ENCODE measurements around the gene ARHGEF28. TPM values are rescaled to one million over a fixed set of nuclear protein-coding genes. Genes with fewer than 3 reads are reported as not detected.

Gene ARHGEF28
- polyA plus RNA-seq, 1 donor from 2014 or later: not detected

GRCh38 chr5:73631500-73631899 is 5.5 kb downstream of the ARHGEF28 start:
- Histone ChIP-seq H3K9me3 (ENCODE audit: low read length) (no peaks in the 10 kb centered on the region), H3K27ac (ENCODE audit: low read length) (no peak overlapping the region), H3K9ac (ENCODE audit: low read length) (no peak overlapping the region), H3K4me2 (ENCODE audit: low read length) (no peak overlapping the region), H3K9me2 (ENCODE audit: insufficient read depth, low read length) (no peaks in the 10 kb centered on the region), H3K27me3 (ENCODE audit: insufficient read depth, low read depth, low read length) (peaks cover 14% of the 10 kb centered on the region), H3F3A (ENCODE audit: insufficient read depth, low read length, poor library complexity, severe bottlenecking) (no peaks in the 10 kb centered on the region), H4K20me1 (ENCODE audit: insufficient read depth) (no peaks in the 10 kb centered on the region), H3K4me3 (ENCODE audit: low read length) (no peak overlapping the region), H2AFZ (ENCODE audit: low read depth, low read length) (no peak overlapping the region), H3K79me2 (replicated peaks; ENCODE audit: insufficient read depth, low read length) (no peaks in the 10 kb centered on the region), H3K36me3 (ENCODE audit: insufficient read depth, low read length) (no peaks in the 10 kb centered on the region)
- no peak for TF ChIP-seq SMC3 (conservative IDR thresholded peaks at IDR 0.05; ENCODE audit: poor library complexity)
- no peak for TF ChIP-seq TAF1 (IDR thresholded peaks at IDR 0.05; ENCODE audit: low read depth)
- TF ChIP-seq RAD21 (conservative IDR thresholded peaks at IDR 0.05): no peak
- no peak for TF ChIP-seq POLR2AphosphoS5 (IDR thresholded peaks at IDR 0.05)
- no peak for TF ChIP-seq REST (IDR thresholded peaks at IDR 0.05; ENCODE audit: borderline replicate concordance)
- no peak for TF ChIP-seq MXI1 (conservative IDR thresholded peaks at IDR 0.05; ENCODE audit: poor library complexity, severe bottlenecking)
- no peak for TF ChIP-seq EZH2 (IDR thresholded peaks at IDR 0.05; ENCODE audit: borderline replicate concordance, insufficient read depth, low read length, poor library complexity, severe bottlenecking)
- no peak for TF ChIP-seq CTCF (IDR thresholded peaks at IDR 0.05; ENCODE audit: poor library complexity, severe bottlenecking)
- TF ChIP-seq EP300 (conservative IDR thresholded peaks at IDR 0.05; ENCODE audit: poor library complexity, severe bottlenecking): no peak

GRCh38 chr5:73633060-73633459 is 7.1 kb downstream of the ARHGEF28 start:
- H2AFZ ChIP-seq (ENCODE audit: low read depth, low read length): no peak overlapping the region
- peaks cover 3% of the 10 kb centered on the region for H3K27me3 ChIP-seq (ENCODE audit: insufficient read depth, low read depth, low read length)
- H3F3A ChIP-seq (ENCODE audit: insufficient read depth, low read length, poor library complexity, severe bottlenecking): no peaks in the 10 kb centered on the region
- no peak for TF ChIP-seq CTCF (IDR thresholded peaks at IDR 0.05; ENCODE audit: poor library complexity, severe bottlenecking)
- TF ChIP-seq TAF1 (IDR thresholded peaks at IDR 0.05; ENCODE audit: low read depth): no peak
- no peak for TF ChIP-seq EZH2 (IDR thresholded peaks at IDR 0.05; ENCODE audit: borderline replicate concordance, insufficient read depth, low read length, poor library complexity, severe bottlenecking)
- TF ChIP-seq EP300 (conservative IDR thresholded peaks at IDR 0.05; ENCODE audit: poor library complexity, severe bottlenecking): no peak
- no peak for TF ChIP-seq MXI1 (conservative IDR thresholded peaks at IDR 0.05; ENCODE audit: poor library complexity, severe bottlenecking)
- no peak for TF ChIP-seq REST (IDR thresholded peaks at IDR 0.05; ENCODE audit: borderline replicate concordance)
- TF ChIP-seq RAD21 (conservative IDR thresholded peaks at IDR 0.05): no peak
- no peak for TF ChIP-seq SMC3 (conservative IDR thresholded peaks at IDR 0.05; ENCODE audit: poor library complexity)
- TF ChIP-seq POLR2AphosphoS5 (IDR thresholded peaks at IDR 0.05): no peak
- no peaks in the 10 kb centered on the region for H3K36me3 ChIP-seq (ENCODE audit: insufficient read depth, low read length)
- no peaks in the 10 kb centered on the region for H3K9me3 ChIP-seq (ENCODE audit: low read length)
- H3K79me2 ChIP-seq (replicated peaks; ENCODE audit: insufficient read depth, low read length): no peaks in the 10 kb centered on the region
- no peaks in the 10 kb centered on the region for H3K9me2 ChIP-seq (ENCODE audit: insufficient read depth, low read length)
- no peaks in the 10 kb centered on the region for H4K20me1 ChIP-seq (ENCODE audit: insufficient read depth)
- no peak overlapping the region for H3K4me3 ChIP-seq (ENCODE audit: low read length)
- H3K9ac ChIP-seq (ENCODE audit: low read length): no peak overlapping the region
- no peak overlapping the region for H3K4me2 ChIP-seq (ENCODE audit: low read length)
- no peak overlapping the region for H3K27ac ChIP-seq (ENCODE audit: low read length)

Measured in neural cell (in vitro differentiated cells).